Activated CD4-positive, alpha-beta memory T cell treated with anti-CD3 and anti-CD28 coated beads for 36 hours (primary cell): ENCODE data around the gene INTS11. TPM values are rescaled to one million over a fixed set of nuclear protein-coding genes. Genes with fewer than 3 reads are reported as not detected.

ENCODE experiments used
- CTCF ChIA-PET: fragments of 350-600 bp; sonication (Branson Sonifier 250); formaldehyde crosslinking; loops from one replicate; lab custom pipeline; 2021; ENCODE audit warnings: antibody characterized with exemption, inconsistent platforms; lab: Charles Lee
- POLR2A ChIA-PET: fragments of 350-600 bp; sonication (Branson Sonifier 250); formaldehyde crosslinking; loops from one replicate; lab custom pipeline; 2021; ENCODE audit warnings: antibody characterized with exemption; lab: Charles Lee
- DNase-seq: peaks from one replicate; pipeline ENCODE4 v3.0.0-alpha.2; 2020
- H3K27ac Mint-ChIP-seq: one replicate; pipeline ENCODE4 v1.8.0; 2021; ENCODE audit warnings: mixed read lengths
- H3K27me3 Mint-ChIP-seq: one replicate; pipeline ENCODE4 v1.8.0; 2021; ENCODE audit warnings: mixed read lengths
- H3K36me3 Mint-ChIP-seq: one replicate; pipeline ENCODE4 v1.8.0; 2021; ENCODE audit warnings: mixed read lengths
- H3K4me1 Mint-ChIP-seq: one replicate; pipeline ENCODE4 v1.8.0; 2021; ENCODE audit warnings: low read depth, mixed read lengths
- H3K4me3 Mint-ChIP-seq: one replicate; pipeline ENCODE4 v1.8.0; 2021; ENCODE audit warnings: mild to moderate bottlenecking, mixed read lengths
- H3K9me3 Mint-ChIP-seq: one replicate; pipeline ENCODE4 v1.8.0; 2021; ENCODE audit warnings: mixed read lengths
- intact Hi-C: fragments of 100-400 bp; cut with micrococcal nuclease; formaldehyde crosslinking; loops from one replicate; pipeline ENCODE4 v1.15.1; 2023
- total RNA-seq, 2 experiments: library from RNA; stranded (reverse); gene quantifications; one replicate each; pipeline ENCODE4 v1.2.3, GENCODE V29; 2021

INTS11 gene
- total RNA-seq, 2 experiments from 2014 or later = 107 to 120 TPM

- H3K9me3 Mint-ChIP-seq = no peaks in the 10 kb centered on the region
- peaks cover 6% of the 10 kb centered on the region for H3K4me1 Mint-ChIP-seq
- DNase-seq = no peak
- H3K4me3 Mint-ChIP-seq = no peak overlapping the region
- H3K27ac Mint-ChIP-seq = no peak overlapping the region
- H3K36me3 Mint-ChIP-seq = no peaks in the 10 kb centered on the region
- CTCF ChIA-PET = no interaction called here
- H3K27me3 Mint-ChIP-seq = peaks cover 31% of the 10 kb centered on the region
- POLR2A ChIA-PET = no interaction called here
- intact Hi-C loops = no loop called here
Measured at GRCh38 chr1:1356166-1356795, 31.8 kb upstream of the INTS11 start.

DNA sequence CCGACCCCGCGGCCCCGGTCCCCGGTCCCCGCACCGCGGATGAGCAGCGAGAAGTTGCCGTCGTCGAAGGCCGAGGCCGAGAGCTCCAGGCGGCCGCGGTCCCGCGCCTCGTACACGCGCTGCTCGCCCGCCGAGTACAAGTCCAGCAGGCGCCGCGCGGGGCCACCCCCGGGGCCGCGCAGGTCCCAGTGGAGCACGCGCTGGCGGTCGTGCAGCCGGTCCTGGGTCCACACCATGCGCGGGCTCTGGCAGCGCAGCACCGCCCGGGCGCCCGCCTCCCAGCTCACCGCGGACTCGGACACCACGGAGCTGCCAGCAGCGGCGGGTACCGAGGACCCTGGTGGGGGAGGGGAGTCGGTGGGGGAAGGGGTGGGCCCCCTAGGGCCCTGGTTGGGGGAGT is 31.0 kb upstream of the INTS11 start:
- intact Hi-C loops = no loop called here
- no peak for DNase-seq
- POLR2A ChIA-PET = interaction anchor here (1.2 kb wide), 1 partner anchor 13 kb away, joined by 3 read pairs; no protein-coding TSS in a partner anchor

GRCh38 chr1:1354271-1355247 is 30.1 kb upstream of the INTS11 start:
- no peak for DNase-seq
- peaks cover 31% of the 10 kb centered on the region for H3K27me3 Mint-ChIP-seq
- peaks cover 6% of the 10 kb centered on the region for H3K4me1 Mint-ChIP-seq
- ChIA-PET CTCF (no interaction called here), POLR2A (interaction anchor here (1.2 kb wide), 2 partner anchors 14 to 21 kb away, joined by 3 to 6 read pairs; partner anchors contain the start of gene AURKAIP1)
- no peak overlapping the region for H3K27ac Mint-ChIP-seq
- intact Hi-C loops = no loop called here
- no peak overlapping the region for H3K4me3 Mint-ChIP-seq
- H3K9me3 Mint-ChIP-seq = no peaks in the 10 kb centered on the region
- H3K36me3 Mint-ChIP-seq = no peaks in the 10 kb centered on the region

More for the DNA sequence above, 31.0 kb upstream of the INTS11 start:
- Mint-ChIP-seq H3K4me3 (no peak overlapping the region), H3K36me3 (no peaks in the 10 kb centered on the region), H3K27ac (no peak overlapping the region), H3K4me1 (peaks cover 6% of the 10 kb centered on the region), H3K27me3 (peaks cover 31% of the 10 kb centered on the region), H3K9me3 (no peaks in the 10 kb centered on the region)
- CTCF ChIA-PET = no interaction called here

- Mint-ChIP-seq H3K27me3 (peaks cover 31% of the 10 kb centered on the region), H3K36me3 (no peaks in the 10 kb centered on the region), H3K4me3 (no peak overlapping the region), H3K4me1 (peaks cover 2% of the 10 kb centered on the region), H3K9me3 (no peaks in the 10 kb centered on the region), H3K27ac (no peak overlapping the region)
- no peak for DNase-seq
- intact Hi-C loops = no loop called here
- ChIA-PET POLR2A (interaction anchor here (1.2 kb wide), 1 partner anchor 22 kb away, joined by 6 read pairs; the partner anchor contains the start of gene AURKAIP1), CTCF (interaction anchor here (2.5 kb wide), 1 partner anchor 19 kb away, joined by 10 read pairs; no protein-coding TSS in a partner anchor)
Measured at GRCh38 chr1:1353389-1354151, 29.1 kb upstream of the INTS11 start.

DNA sequence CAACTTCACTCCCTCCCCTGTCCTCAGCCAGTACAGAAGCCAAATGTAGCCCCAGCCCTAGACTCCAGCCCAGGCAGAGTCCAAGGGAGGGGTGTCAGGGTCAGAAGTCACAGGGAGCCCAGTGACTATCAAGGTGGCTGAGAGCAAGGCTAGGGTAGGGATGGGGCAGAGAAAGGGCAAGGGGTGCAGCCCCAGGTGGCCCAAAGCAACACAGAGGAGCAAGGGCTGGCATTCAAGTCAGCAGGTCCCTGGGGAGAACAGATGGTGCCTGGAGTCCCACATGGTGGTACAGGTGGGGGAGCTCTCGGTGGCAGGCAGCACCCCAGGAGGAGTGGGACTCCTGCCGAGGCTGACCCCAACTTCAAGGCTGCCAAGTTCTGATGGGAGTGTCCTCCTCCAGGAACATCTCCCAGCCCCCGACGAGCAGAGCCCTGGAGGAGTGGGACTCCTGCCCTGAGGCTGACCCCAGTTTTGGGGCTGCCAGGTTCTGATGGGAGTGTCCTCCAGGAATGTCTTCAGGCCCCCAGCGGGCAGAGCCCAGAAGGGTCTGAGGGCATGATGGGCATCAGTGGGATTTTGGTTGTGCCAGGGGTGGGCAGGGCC is 28.4 kb upstream of the INTS11 start:
- Mint-ChIP-seq H3K36me3 (no peaks in the 10 kb centered on the region), H3K27ac (peak overlapping the region; percentile 30), H3K4me1 (peaks cover 6% of the 10 kb centered on the region), H3K4me3 (peak overlapping the region; percentile 35), H3K9me3 (no peaks in the 10 kb centered on the region), H3K27me3 (peaks cover 31% of the 10 kb centered on the region)
- ChIA-PET CTCF (interaction anchor here (2.5 kb wide), 1 partner anchor 19 kb away, joined by 10 read pairs; no protein-coding TSS in a partner anchor), POLR2A (no interaction called here)
- no peak for DNase-seq
- intact Hi-C loops = no loop called here

DNA sequence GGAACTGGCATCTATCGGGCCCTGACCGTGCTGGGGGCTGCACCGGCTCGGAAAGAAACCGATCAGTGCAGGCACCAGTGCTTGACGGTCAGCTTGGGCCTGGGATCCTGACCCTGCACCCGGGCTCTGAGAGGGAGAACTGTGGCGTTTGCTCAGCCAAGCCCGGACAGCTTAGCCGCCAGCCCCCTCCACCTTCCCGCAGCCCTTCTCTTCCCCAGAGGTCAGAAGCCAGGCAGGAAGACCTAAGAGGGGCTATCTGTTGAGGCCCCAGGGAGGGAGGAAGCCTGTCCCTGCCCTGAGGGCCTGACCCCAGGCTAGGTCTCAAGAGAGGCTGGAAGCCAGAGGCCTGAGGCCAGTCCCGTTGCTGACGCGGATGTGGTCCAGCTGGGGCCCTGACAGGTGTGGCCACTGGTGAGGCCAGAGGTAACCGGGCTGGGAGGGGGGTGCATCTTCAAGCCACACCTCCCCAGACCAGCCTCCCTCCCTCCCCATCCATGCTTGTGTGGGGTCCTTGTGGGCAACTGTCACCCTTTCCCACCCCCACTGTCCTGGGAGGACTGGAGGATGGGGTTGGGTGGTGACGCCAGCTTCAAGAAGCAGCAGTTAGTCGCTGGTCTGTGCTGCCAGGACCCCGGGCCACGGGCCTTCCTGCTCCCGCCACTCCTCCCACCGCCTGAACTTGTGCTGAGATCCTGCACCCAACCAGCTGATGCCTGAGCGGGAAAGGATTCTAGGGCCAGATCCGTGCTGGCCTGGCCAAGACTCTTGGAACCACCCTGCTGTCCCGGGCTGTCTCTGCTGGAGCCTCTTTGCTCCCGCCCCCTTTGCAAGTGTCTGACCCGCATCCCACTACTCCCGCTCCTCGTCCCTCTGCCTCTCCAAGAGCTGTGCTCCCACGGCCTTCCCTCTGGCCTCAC is 27.3 kb upstream of the INTS11 start:
- H3K27me3 Mint-ChIP-seq = peaks cover 25% of the 10 kb centered on the region
- no peaks in the 10 kb centered on the region for H3K36me3 Mint-ChIP-seq
- peak overlapping the region; percentile 35 for H3K4me3 Mint-ChIP-seq
- ChIA-PET CTCF (interaction anchor here (1.0 to 2.5 kb wide), 2 partner anchors 20 to 23 kb away, joined by 4 to 10 read pairs; partner anchors contain the start of gene AURKAIP1), POLR2A (no interaction called here)
- intact Hi-C loops = no loop called here
- no peak overlapping the region for H3K27ac Mint-ChIP-seq
- peaks cover 14% of the 10 kb centered on the region for H3K4me1 Mint-ChIP-seq
- DNase-seq = no peak
- no peaks in the 10 kb centered on the region for H3K9me3 Mint-ChIP-seq

DNA sequence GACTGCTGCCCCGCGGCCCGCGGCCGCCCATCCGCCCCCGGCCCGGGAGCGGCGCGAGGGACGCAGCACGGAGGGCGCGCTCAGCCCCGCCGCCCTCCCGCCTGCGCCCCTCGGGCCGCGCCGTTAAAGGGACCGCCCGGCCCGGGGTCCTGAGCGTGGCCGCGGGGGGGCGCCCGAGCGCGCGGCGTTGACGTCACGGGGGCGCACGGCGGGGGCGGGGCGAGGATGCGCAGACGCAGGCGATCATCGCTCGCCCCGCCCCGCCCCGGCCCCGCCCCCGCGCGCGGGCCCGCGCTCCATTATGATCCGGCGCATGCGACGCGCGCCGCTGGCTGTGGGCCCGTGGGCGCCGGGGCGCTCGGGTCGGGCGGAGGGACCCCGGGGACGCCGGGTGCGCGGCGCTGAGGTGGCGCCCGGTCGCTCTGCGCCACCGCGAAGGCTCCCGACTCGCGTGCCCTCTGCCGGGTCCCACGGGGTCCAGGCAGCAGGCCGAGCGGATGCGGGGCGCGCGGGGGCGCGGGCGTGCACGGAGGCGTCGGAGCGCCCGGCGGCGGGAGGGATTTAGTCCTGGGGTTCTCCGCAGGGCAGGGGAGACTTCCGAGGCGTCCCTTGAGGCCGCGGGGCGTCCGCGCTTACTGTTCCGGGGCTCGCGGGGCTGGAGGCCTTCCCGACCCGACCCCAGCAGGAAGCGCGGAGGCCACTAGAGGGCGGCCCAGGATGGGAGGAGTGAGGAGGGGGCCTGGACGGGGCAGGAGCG is 25.0 kb upstream of the INTS11 start, which contains the start of gene DVL1:
Gene DVL1, minus strand, starts transcription at position 163 of the 757 bp plus-strand sequence. CDS start 353 bp downstream, outside the sequence.
- ChIA-PET POLR2A (no interaction called here), CTCF (no interaction called here)
- intact Hi-C loops = loop anchor here (1.0 kb wide), 2 partner anchors 26 to 41 kb away; partner anchors contain the start of genes AURKAIP1 and PUSL1
- Mint-ChIP-seq H3K36me3 (no peaks in the 10 kb centered on the region), H3K4me1 (peaks cover 22% of the 10 kb centered on the region), H3K9me3 (no peaks in the 10 kb centered on the region), H3K27me3 (peaks cover 25% of the 10 kb centered on the region), H3K4me3 (peak within 1 kb of the TSS; percentile 74), H3K27ac (no peak within 1 kb of the TSS)
- DNase-seq = peak; percentile 72

- peak; percentile 27 for DNase-seq
- CTCF ChIA-PET = interaction anchor here (0.9 to 2.4 kb wide), 7 partner anchors 21 to 227 kb away, joined by 3 to 10 read pairs (median 5); partner anchors contain the start of gene CCNL2
- Mint-ChIP-seq H3K27me3 (peaks cover 19% of the 10 kb centered on the region), H3K4me3 (peak overlapping the region; percentile 74), H3K9me3 (no peaks in the 10 kb centered on the region), H3K27ac (no peak overlapping the region), H3K36me3 (no peaks in the 10 kb centered on the region), H3K4me1 (peaks cover 20% of the 10 kb centered on the region)
- intact Hi-C loops = loop anchor here (1.0 kb wide), 2 partner anchors 27 to 40 kb away; partner anchors contain the start of genes AURKAIP1 and PUSL1
- POLR2A ChIA-PET = no interaction called here
Measured at GRCh38 chr1:1348420-1349255, 24.2 kb upstream of the INTS11 start.

- DNase-seq = no peak
- H3K4me3 Mint-ChIP-seq = peak overlapping the region; percentile 74
- H3K27me3 Mint-ChIP-seq = peaks cover 11% of the 10 kb centered on the region
- CTCF ChIA-PET = interaction anchor here (0.9 to 2.4 kb wide), 7 partner anchors 21 to 226 kb away, joined by 3 to 10 read pairs (median 5); partner anchors contain the start of gene CCNL2
- POLR2A ChIA-PET = no interaction called here
- peaks cover 20% of the 10 kb centered on the region for H3K4me1 Mint-ChIP-seq
- no peak overlapping the region for H3K27ac Mint-ChIP-seq
- H3K9me3 Mint-ChIP-seq = no peaks in the 10 kb centered on the region
- no peaks in the 10 kb centered on the region for H3K36me3 Mint-ChIP-seq
- intact Hi-C loops = no loop called here
Measured at GRCh38 chr1:1347663-1348419, 23.4 kb upstream of the INTS11 start.
